Esophagus muscularis mucosa (tissue), 4 donors: ENCODE results near the gene TRIM15. TPM values are rescaled to one million over a fixed set of nuclear protein-coding genes. Genes with fewer than 3 reads are reported as not detected.

Experiments
- DNase-seq: peaks from one replicate; pipeline ENCODE4 v3.0.0-alpha.2; 2017; ENCODE audit errors: extremely low spot score
- H3K27ac ChIP-seq, 4 donors: fragments of 200-600 bp; sonication (generic); replicated peaks in 1 of 4; 1 replicate in 3 of 4; 2 replicates in 1 of 4; pipeline ENCODE4 v1.5.1; 2016 to 2019; ENCODE audit warnings: mild to moderate bottlenecking in 1 of 4
- H3K27me3 ChIP-seq, 4 donors: fragments of 200-600 bp; sonication (generic); one replicate each; pipeline versions ENCODE4 v1.5.1 to v1.6.0; 2016 to 2019
- H3K36me3 ChIP-seq, 4 donors: fragments of 200-600 bp; sonication (generic); one replicate each; pipeline ENCODE4 v1.5.1; 2016 to 2019
- H3K4me1 ChIP-seq, 4 donors: fragments of 200-600 bp; sonication (generic); one replicate each; pipeline ENCODE4 v1.5.1; 2016 to 2019
- H3K4me3 ChIP-seq, 4 donors: fragments of 200-600 bp; sonication (generic); 1 replicate in 2 of 4; 2 replicates in 2 of 4; pipeline ENCODE4 v1.5.1; 2016 to 2019; ENCODE audit warnings: mild to moderate bottlenecking in 4 of 4, moderate library complexity in 1 of 4
- H3K9me3 ChIP-seq, 4 donors: fragments of 200-600 bp; sonication (generic); 1 replicate in 3 of 4; 2 replicates in 1 of 4; pipeline ENCODE4 v1.5.1; 2016 to 2019
- EP300 ChIP-seq: sonication (generic); formaldehyde crosslinking; IDR thresholded peaks from one replicate; pipeline ENCODE4 v1.6.1; 2017; ENCODE audit warnings: antibody characterized with exemption
- POLR2A ChIP-seq: fragments of 450-650 bp; IDR thresholded peaks from one replicate; pipeline ENCODE4 v1.6.1; 2017; ENCODE audit warnings: antibody characterized with exemption, moderate library complexity, mild to moderate bottlenecking, low read depth
- POLR2AphosphoS5 ChIP-seq, 2 donors: sonication (generic); formaldehyde crosslinking; IDR thresholded peaks; one replicate each; pipeline ENCODE4 v1.6.1; 2017; ENCODE audit warnings: antibody characterized with exemption in 2 of 2
- WGBS: methylation state at CpG from one replicate; pipeline ENCODE4 v1.1.5; 2018; 5-methylcytosine and 5-hydroxymethylcytosine counted together
- intact Hi-C: fragments of 100-400 bp; cut with DNase I; formaldehyde crosslinking; loops from one replicate; pipeline ENCODE4 v1.15.1; 2023
- total RNA-seq, 4 donors: library from RNA; depleted of rRNA; stranded (reverse); fragments of >200 nt; gene quantifications; one replicate each; pipeline versions ENCODE4 v1.1.0 to v1.2.1, GENCODE V29; 2016
- TF ChIP-seq, protein P1 (sequence below), 3 experiments: fragments of 200-600 bp in 2 of 3; fragments of 450-650 bp in 1 of 3; sonication (generic) in 2 of 3; IDR thresholded peaks; one replicate each; pipeline ENCODE4 v1.5.1; 2017 to 2019; ENCODE audit warnings: antibody characterized with exemption in 3 of 3, mild to moderate bottlenecking in 2 of 3, moderate library complexity in 1 of 3

The TRIM15 gene
- total RNA-seq, 4 donors from 2014 or later, result 0.42 TPM; not detected in 3

- H3K36me3 ChIP-seq, result peaks cover 37 to 86% (median 76%) of the 10 kb centered on the region in 4 donors
Measured at GRCh38 chr6:30188541-30188940, 25.2 kb downstream of the TRIM15 start.

DNA sequence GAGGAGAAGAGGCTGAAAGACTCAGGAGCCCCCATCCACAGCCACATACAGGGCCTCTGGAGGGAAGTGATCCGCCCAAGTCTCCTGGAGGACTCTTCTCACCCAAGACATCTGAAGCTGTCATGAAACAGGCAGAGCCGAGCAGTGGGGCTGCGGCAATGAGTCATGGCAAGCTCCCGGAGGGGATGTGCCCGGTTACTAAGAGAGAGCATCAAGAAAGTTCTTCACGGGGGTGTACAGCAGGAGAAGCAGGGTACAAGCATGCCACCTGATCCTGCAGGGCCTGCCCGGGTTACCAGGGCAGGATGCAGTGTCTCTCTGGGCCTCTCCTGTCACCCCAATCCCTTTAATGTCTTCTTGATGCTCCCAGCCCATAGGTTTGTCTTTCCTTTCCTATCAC is 28.7 kb downstream of the TRIM15 start:
- peaks cover 43 to 93% (median 88%) of the 10 kb centered on the region in 4 donors for H3K36me3 ChIP-seq
- WGBS, result 89% methylated on average over 7 of the region's 7 CpGs
- H3K4me3 ChIP-seq, result no peak overlapping the region
- H3K9me3 ChIP-seq, result no peaks in the 10 kb centered on the region
- no peaks in the 10 kb centered on the region for H3K4me1 ChIP-seq
- TF ChIP-seq EP300 (no peak), POLR2A (no peak)
- TF ChIP-seq, protein P1, sequence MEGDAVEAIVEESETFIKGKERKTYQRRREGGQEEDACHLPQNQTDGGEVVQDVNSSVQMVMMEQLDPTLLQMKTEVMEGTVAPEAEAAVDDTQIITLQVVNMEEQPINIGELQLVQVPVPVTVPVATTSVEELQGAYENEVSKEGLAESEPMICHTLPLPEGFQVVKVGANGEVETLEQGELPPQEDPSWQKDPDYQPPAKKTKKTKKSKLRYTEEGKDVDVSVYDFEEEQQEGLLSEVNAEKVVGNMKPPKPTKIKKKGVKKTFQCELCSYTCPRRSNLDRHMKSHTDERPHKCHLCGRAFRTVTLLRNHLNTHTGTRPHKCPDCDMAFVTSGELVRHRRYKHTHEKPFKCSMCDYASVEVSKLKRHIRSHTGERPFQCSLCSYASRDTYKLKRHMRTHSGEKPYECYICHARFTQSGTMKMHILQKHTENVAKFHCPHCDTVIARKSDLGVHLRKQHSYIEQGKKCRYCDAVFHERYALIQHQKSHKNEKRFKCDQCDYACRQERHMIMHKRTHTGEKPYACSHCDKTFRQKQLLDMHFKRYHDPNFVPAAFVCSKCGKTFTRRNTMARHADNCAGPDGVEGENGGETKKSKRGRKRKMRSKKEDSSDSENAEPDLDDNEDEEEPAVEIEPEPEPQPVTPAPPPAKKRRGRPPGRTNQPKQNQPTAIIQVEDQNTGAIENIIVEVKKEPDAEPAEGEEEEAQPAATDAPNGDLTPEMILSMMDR (IDR thresholded peaks at IDR 0.05), result no peak
- no peaks in the 10 kb centered on the region for H3K27me3 ChIP-seq
- DNase-seq, result peak; percentile 70
- no peak overlapping the region for H3K27ac ChIP-seq
- intact Hi-C loops, result no loop called here

More at GRCh38 chr6:30188541-30188940, 25.2 kb downstream of the TRIM15 start:
- Histone ChIP-seq H3K27me3 (no peaks in the 10 kb centered on the region), H3K4me1 (no peaks in the 10 kb centered on the region), H3K27ac (no peak overlapping the region), H3K9me3 (no peaks in the 10 kb centered on the region), H3K4me3 (no peak overlapping the region)
- WGBS, result 94% methylated on average over 5 of the region's 5 CpGs
- peak; percentile 75 for DNase-seq
- TF ChIP-seq POLR2A, result no peak
- no peak for TF ChIP-seq POLR2AphosphoS5 (IDR thresholded peaks at IDR 0.05)
- TF ChIP-seq EP300, result no peak
- TF ChIP-seq, protein P1 (IDR thresholded peaks at IDR 0.05), result no peak
- intact Hi-C loops, result no loop called here

- H3K4me3 ChIP-seq, result no peak overlapping the region
Measured at GRCh38 chr6:30194797-30195690, 31.7 kb downstream of the TRIM15 start.

GRCh38 chr6:30195951-30196350 is 32.6 kb downstream of the TRIM15 start:
- H3K9me3 ChIP-seq, result no peaks in the 10 kb centered on the region
- peak; percentile 53 for DNase-seq
- TF ChIP-seq, protein P1 (IDR thresholded peaks at IDR 0.05), result no peak
- no peak for TF ChIP-seq POLR2A
- no peak for TF ChIP-seq EP300
- TF ChIP-seq POLR2AphosphoS5 (IDR thresholded peaks at IDR 0.05), result no peak
- peaks cover 0 to 2% (median 0%) of the 10 kb centered on the region in 4 donors for H3K4me1 ChIP-seq
- WGBS, result 100% methylated on average over 1 of the region's 1 CpG
- intact Hi-C loops, result no loop called here
- peaks cover 45 to 95% (median 90%) of the 10 kb centered on the region in 4 donors for H3K36me3 ChIP-seq
- no peak overlapping the region for H3K4me3 ChIP-seq
- H3K27ac ChIP-seq, result no peak overlapping the region
- no peaks in the 10 kb centered on the region for H3K27me3 ChIP-seq

More at GRCh38 chr6:30194797-30195690, 31.7 kb downstream of the TRIM15 start:
- WGBS, result 85% methylated on average over 8 of the region's 8 CpGs
- no peaks in the 10 kb centered on the region for H3K9me3 ChIP-seq
- peaks cover 40 to 95% (median 90%) of the 10 kb centered on the region in 4 donors for H3K36me3 ChIP-seq
- H3K27ac ChIP-seq, result no peak overlapping the region
- H3K27me3 ChIP-seq, result no peaks in the 10 kb centered on the region
- TF ChIP-seq, protein P1 (IDR thresholded peaks at IDR 0.05), result no peak
- no peak for TF ChIP-seq POLR2AphosphoS5 (IDR thresholded peaks at IDR 0.05)
- no peak for TF ChIP-seq POLR2A
- TF ChIP-seq EP300, result no peak
- intact Hi-C loops, result no loop called here
- H3K4me1 ChIP-seq, result no peaks in the 10 kb centered on the region
- DNase-seq, result peak; percentile 64
